A549 (cell line): ENCODE data around the gene EIF3A. TPM values are rescaled to one million over a fixed set of nuclear protein-coding genes. Genes with fewer than 3 reads are reported as not detected.

Experiments used
- ATAC-seq, 2 experiments: fragments of 200-7000 bp in 1 of 2; fragments of >200 bp in 1 of 2; cut with Nextera tagmentation in 1 of 2; cut with Tn5 transposase in 1 of 2; 3 replicates each; pipeline versions ENCODE4 v1.8.0 to v1.9.1; 2018 to 2020; ENCODE audit warnings: mild to moderate bottlenecking in 1 of 2, moderate library complexity in 1 of 2
- CTCF ChIA-PET: fragments of 300-600 bp; sonication (Branson Sonifier 250); formaldehyde crosslinking; extraction: SDS; loops from one replicate; lab custom pipeline; 2021; ENCODE audit warnings: antibody characterized with exemption, inconsistent platforms; lab: Yijun Ruan, JAX
- POLR2A ChIA-PET: fragments of 350-600 bp; formaldehyde crosslinking; extraction: SDS; loops from one replicate; lab custom pipeline; 2021; ENCODE audit warnings: antibody characterized with exemption, inconsistent platforms; lab: Yijun Ruan, JAX
- DNase-seq, 2 experiments: peaks; one replicate each; pipeline versions ENCODE4 v3.0.0 to v3.0.0-alpha.2; 2011 to 2016; ENCODE audit warnings: low read depth in 1 of 2, low spot score in 1 of 2
- FAIRE-seq: peaks from 2 replicates; lab custom pipeline; 2011; peaks lifted over from hg19 to GRCh38; lab: Jason Lieb, UNC
- H3K27ac ChIP-seq, 2 experiments: fragments of >200 bp; sonication (Bioruptor Twin); formaldehyde crosslinking; 3 replicates each; pipeline ENCODE4 v1.5.1; 2016 to 2017
- H3K4me1 ChIP-seq: fragments of >200 bp; sonication (Bioruptor Twin); formaldehyde crosslinking; 3 replicates; pipeline ENCODE4 v1.6.1; 2016
- H3K4me2 ChIP-seq: fragments of >200 bp; sonication (Bioruptor Twin); formaldehyde crosslinking; 3 replicates; pipeline ENCODE4 v1.6.1; 2016
- H3K4me3 ChIP-seq: fragments of >200 bp; sonication (Bioruptor Twin); formaldehyde crosslinking; 3 replicates; pipeline ENCODE4 v1.5.1; 2016
- H3K9me3 ChIP-seq: fragments of >200 bp; sonication (Bioruptor Twin); formaldehyde crosslinking; 3 replicates; pipeline ENCODE4 v1.6.1; 2016
- CHD2 ChIP-seq: fragments of 150-350 bp; IDR thresholded peaks from 2 replicates; pipeline ENCODE4 v1.6.1; 2014; ENCODE audit warnings: low read length; ENCODE audit not compliant: partially characterized antibody
- EHF ChIP-seq: fragments of 250-450 bp; sonication (Bioruptor Pico); IDR thresholded peaks from 2 replicates; pipeline ENCODE4 v1.5.0; 2020; ENCODE audit warnings: mild to moderate bottlenecking
- ESRRA ChIP-seq: fragments of 150-350 bp; IDR thresholded peaks from 2 replicates; pipeline ENCODE4 v1.6.1; 2014; ENCODE audit warnings: mild to moderate bottlenecking, low read length, borderline replicate concordance
- FOSL2 ChIP-seq, 2 experiments: fragments of 450-650 bp in 1 of 2; fragments of >200 bp in 1 of 2; sonication (Bioruptor Twin) in 1 of 2; formaldehyde crosslinking; IDR thresholded peaks; 2 replicates each; pipeline versions ENCODE4 v1.5.0 to v1.6.1; 2016 to 2020; ENCODE audit warnings: mild to moderate bottlenecking in 1 of 2, moderate library complexity in 1 of 2
- GATA3 ChIP-seq: IDR thresholded peaks from 2 replicates; pipeline ENCODE4 v1.6.1; 2012; ENCODE audit warnings: borderline replicate concordance
- HMGXB4 ChIP-seq: fragments of 250-450 bp; sonication (Bioruptor Pico); IDR thresholded peaks from 2 replicates; pipeline ENCODE4 v1.5.0; 2021; ENCODE audit warnings: mild to moderate bottlenecking, moderate library complexity, borderline replicate concordance
- HOXB5 ChIP-seq: fragments of 250-450 bp; sonication (Bioruptor Pico); IDR thresholded peaks from 2 replicates; pipeline ENCODE4 v1.5.0; 2020; ENCODE audit warnings: mild to moderate bottlenecking, moderate library complexity
- JUN ChIP-seq, 2 experiments: fragments of >200 bp; sonication (Bioruptor Twin); formaldehyde crosslinking; IDR thresholded peaks; 2 replicates in 1 of 2; 3 replicates in 1 of 2; pipeline ENCODE4 v1.6.1; 2016 to 2017
- MAZ ChIP-seq: fragments of 150-350 bp; IDR thresholded peaks from 2 replicates; pipeline ENCODE4 v1.6.1; 2014; ENCODE audit warnings: antibody characterized with exemption, low read depth, low read length, borderline replicate concordance
- NPAS2 ChIP-seq: fragments of 250-450 bp; sonication (Bioruptor Pico); IDR thresholded peaks from 2 replicates; pipeline ENCODE4 v1.8.0; 2022; ENCODE audit warnings: mild to moderate bottlenecking, moderate library complexity, borderline replicate concordance
- NR3C1 ChIP-seq: fragments of >200 bp; sonication (Bioruptor Twin); formaldehyde crosslinking; IDR thresholded peaks from 3 replicates; pipeline ENCODE4 v1.6.1; 2017
- RAD21 ChIP-seq, 2 experiments: fragments of >200 bp in 1 of 2; sonication (Bioruptor Twin) in 1 of 2; formaldehyde crosslinking in 1 of 2; IDR thresholded peaks in 1 of 2; conservative IDR thresholded peaks in 1 of 2; 2 replicates in 1 of 2; 3 replicates in 1 of 2; pipeline ENCODE4 v1.6.1; 2012 to 2018; ENCODE audit warnings: inconsistent platforms in 1 of 2
- RFX5 ChIP-seq: fragments of 450-650 bp; IDR thresholded peaks from 2 replicates; pipeline ENCODE4 v1.7.1; 2014; ENCODE audit warnings: antibody characterized with exemption, mild to moderate bottlenecking, moderate library complexity
- RNF2 ChIP-seq: fragments of 200-600 bp; sonication (generic); IDR thresholded peaks from 2 replicates; pipeline ENCODE4 v1.6.1; 2016; ENCODE audit warnings: low read depth, mild to moderate bottlenecking, antibody characterized with exemption, moderate library complexity, borderline replicate concordance
- SMC3 ChIP-seq: fragments of >200 bp; sonication (Bioruptor Twin); formaldehyde crosslinking; IDR thresholded peaks from 3 replicates; pipeline ENCODE4 v1.6.1; 2018; ENCODE audit warnings: inconsistent platforms
- TP53 ChIP-seq: fragments of 250-450 bp; sonication (Bioruptor Pico); IDR thresholded peaks from 2 replicates; pipeline ENCODE4 v1.5.0; 2021; ENCODE audit warnings: mild to moderate bottlenecking, moderate library complexity
- USF2 ChIP-seq: fragments of 450-650 bp; IDR thresholded peaks from 2 replicates; pipeline ENCODE4 v1.6.1; 2014; ENCODE audit warnings: antibody characterized with exemption
- ZNF302 ChIP-seq: fragments of 250-450 bp; sonication (Bioruptor Pico); IDR thresholded peaks from 2 replicates; pipeline ENCODE4 v1.9.0; 2021; ENCODE audit warnings: inconsistent platforms, mild to moderate bottlenecking, moderate library complexity
- ZSCAN20 ChIP-seq: fragments of 250-450 bp; sonication (Bioruptor Pico); IDR thresholded peaks from 2 replicates; pipeline ENCODE4 v1.8.0; 2022; ENCODE audit warnings: mild to moderate bottlenecking, moderate library complexity
- WGBS: methylation state at CpG from one replicate; pipeline ENCODE4 v1.1.6; 2017; ENCODE audit errors: missing lambda C conversion rate; 5-methylcytosine and 5-hydroxymethylcytosine counted together
- polyA plus RNA-seq, 4 experiments: library from polyadenylated mRNA; depleted of rRNA in 3 of 4; stranded (reverse); fragments of >200 nt; fragmentation: RNase III in 1 of 4; extraction: RNeasy Plus Mini Kit Qiagen cat#74134 plus additional on column Dnase treatment in 1 of 4; gene quantifications; 2 replicates in 3 of 4; 3 replicates in 1 of 4; pipeline ENCODE4 v1.2.3, GENCODE V29; 2011 to 2017
- TF ChIP-seq, protein P1 (sequence below): fragments of >200 bp; sonication (Bioruptor Twin); formaldehyde crosslinking; IDR thresholded peaks from 2 replicates; pipeline ENCODE4 v1.6.1; 2016

EIF3A gene
- polyA plus RNA-seq, 2 of the 4 experiments (the other 2 are of a cell fraction): 71.0 to 154 TPM

DNA sequence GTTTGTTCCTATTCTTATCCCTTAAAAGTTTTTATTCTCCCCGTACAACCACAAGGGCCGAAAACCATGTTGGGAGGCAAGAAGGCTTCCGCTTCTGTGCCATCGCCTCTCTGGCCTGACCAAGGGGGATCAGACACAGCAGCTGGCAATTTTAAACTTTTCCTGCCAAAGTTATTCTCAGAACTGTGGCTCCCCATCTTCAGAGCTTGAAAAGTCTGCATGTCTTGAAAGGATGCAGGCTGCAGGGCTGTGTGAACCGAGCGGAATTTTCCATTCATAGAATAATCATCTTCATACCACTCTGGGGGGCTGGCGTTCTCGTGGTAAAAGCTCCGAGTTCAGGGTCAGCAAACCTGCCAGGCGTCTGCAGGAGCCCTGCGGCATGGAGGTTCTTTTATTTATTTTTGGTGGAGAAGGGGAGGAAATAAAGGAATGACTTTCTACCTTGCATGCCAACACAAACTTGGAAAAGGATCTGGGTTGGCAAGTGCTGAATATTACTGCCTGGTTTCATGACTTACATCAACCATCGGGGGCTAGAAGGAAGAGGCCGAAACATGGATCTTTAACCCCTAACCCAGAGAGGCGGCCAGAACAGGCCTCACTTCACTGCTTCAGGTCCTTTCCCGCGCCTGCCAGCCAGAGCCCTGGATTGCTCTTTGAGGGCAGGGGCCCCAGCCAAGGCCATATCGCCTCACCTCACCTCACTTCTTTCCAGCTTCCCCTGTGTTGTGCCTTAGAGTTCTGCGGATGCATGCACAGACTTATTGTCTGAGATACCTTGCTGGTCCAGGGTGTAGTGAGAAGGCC is 54.1 kb downstream of the EIF3A start:
- H3K9me3 ChIP-seq: no peaks in the 10 kb centered on the region
- H3K27ac ChIP-seq: peak overlapping the region in 1 of 2 experiments; percentile 71; a peak in 2 of 6 replicates
- H3K4me3 ChIP-seq: no peak overlapping the region
- 83% methylated on average over 18 of the region's 18 CpGs for WGBS
- no peak overlapping the region for H3K4me2 ChIP-seq
- POLR2A ChIA-PET: no interaction called here
- DNase-seq: no peak
- CTCF ChIA-PET: interaction anchor here (1.3 kb wide), 1 partner anchor 20 kb away, joined by 3 read pairs; no protein-coding TSS in a partner anchor
- peaks cover 37% of the 10 kb centered on the region for H3K4me1 ChIP-seq
- TF ChIP-seq, protein P1, sequence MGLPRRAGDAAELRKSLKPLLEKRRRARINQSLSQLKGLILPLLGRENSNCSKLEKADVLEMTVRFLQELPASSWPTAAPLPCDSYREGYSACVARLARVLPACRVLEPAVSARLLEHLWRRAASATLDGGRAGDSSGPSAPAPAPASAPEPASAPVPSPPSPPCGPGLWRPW: no peak
- no peak for TF ChIP-seq HOXB5
- TF ChIP-seq FOSL2 (IDR thresholded peaks at IDR 0.05): no peak
- no peak for TF ChIP-seq FOSL2 (CRISPR knock-in tag; IDR thresholded peaks at IDR 0.05)
- TF ChIP-seq SMC3: no peak
- TF ChIP-seq ZSCAN20 (CRISPR knock-in tag): no peak
- no peak for TF ChIP-seq HMGXB4 (CRISPR knock-in tag)
- no peak for TF ChIP-seq JUN (IDR thresholded peaks at IDR 0.05)
- no peak for TF ChIP-seq CHD2
- TF ChIP-seq, all 56 proteins: peak for 0
- ATAC-seq (no peak), FAIRE-seq (no peak)

DNA sequence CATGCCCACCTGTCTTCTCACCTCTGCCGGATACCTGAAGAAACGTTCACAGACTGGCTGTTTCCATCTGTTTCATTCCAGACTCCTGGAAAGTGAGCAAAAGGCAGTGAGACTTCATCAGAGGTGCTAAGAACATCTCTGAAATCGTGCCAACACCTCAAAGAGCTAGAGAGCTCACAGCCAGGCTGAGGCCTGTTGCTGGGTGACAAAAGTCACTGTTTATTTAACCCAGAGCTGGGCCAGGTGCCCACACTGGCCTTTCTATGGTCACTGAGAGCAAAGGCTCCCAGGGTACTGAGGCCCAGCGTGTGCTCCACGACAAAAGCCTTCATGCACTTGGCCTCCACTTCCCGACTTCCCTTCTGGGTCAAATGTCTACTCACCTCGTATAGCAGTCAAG is 54.8 kb downstream of the EIF3A start:
- no peaks in the 10 kb centered on the region for H3K9me3 ChIP-seq
- DNase-seq: no peak
- WGBS: 71% methylated on average over 7 of the region's 7 CpGs
- H3K4me3 ChIP-seq: no peak overlapping the region
- ChIA-PET POLR2A (interaction anchor here (1.0 kb wide), 1 partner anchor 271 kb away, joined by 3 read pairs; the partner anchor contains the start of gene CACUL1), CTCF (no interaction called here)
- H3K27ac ChIP-seq: peak overlapping the region; percentile 32 to 71; a peak in 4 of 6 replicates
- H3K4me1 ChIP-seq: peaks cover 30% of the 10 kb centered on the region
- H3K4me2 ChIP-seq: peak overlapping the region; percentile 33
- no peak for ATAC-seq
- no peak for FAIRE-seq
- no peak for TF ChIP-seq MAZ
- TF ChIP-seq NR3C1: no peak
- no peak for TF ChIP-seq ESRRA
- TF ChIP-seq, protein P1: no peak
- no peak for TF ChIP-seq RFX5
- no peak for TF ChIP-seq GATA3
- no peak for TF ChIP-seq TP53
- TF ChIP-seq ZNF302: no peak
- no peak for TF ChIP-seq USF2
- no peak for TF ChIP-seq RNF2
- TF ChIP-seq NPAS2 (CRISPR knock-in tag): no peak
- TF ChIP-seq EHF: no peak

DNA sequence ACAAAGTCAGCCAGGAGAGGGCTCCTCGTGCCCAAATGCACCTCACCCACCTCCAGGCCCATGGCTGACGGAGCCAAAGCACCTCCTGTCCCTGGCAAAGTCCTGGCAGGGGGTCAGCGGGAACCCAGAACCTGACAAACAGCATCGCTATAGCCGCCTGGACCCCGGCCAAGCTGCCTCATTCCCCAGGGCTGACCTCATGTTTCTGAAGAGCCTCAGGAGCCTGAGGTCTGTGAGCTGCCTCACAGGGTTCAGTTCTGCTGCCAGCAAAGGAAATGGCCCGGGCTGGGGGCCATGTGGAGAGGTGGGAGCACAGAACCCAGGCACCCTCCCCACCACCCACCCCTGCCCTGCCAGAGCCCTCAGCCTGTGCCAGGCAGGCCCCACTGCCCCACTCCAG is 55.3 kb downstream of the EIF3A start:
- DNase-seq (no peak), ATAC-seq (peak in 1 of 2 experiments; percentile 16; a peak in 3 of 6 replicates), FAIRE-seq (no peak)
- CTCF ChIA-PET: no interaction called here
- peak; percentile 30; the same call in 1 of the 3 replicates for TF ChIP-seq SMC3
- TF ChIP-seq, protein P1: no peak
- TF ChIP-seq RAD21 (conservative IDR thresholded peaks at IDR 0.05 in 1 of 2, IDR thresholded peaks at IDR 0.05 in 1 of 2): peak in 1 of 2 experiments; percentile 19; a peak in 2 of 5 replicates
- 0% methylated on average over 2 of the region's 7 CpGs for WGBS
- Histone ChIP-seq H3K4me2 (peak overlapping the region; percentile 33), H3K4me3 (no peak overlapping the region), H3K9me3 (no peaks in the 10 kb centered on the region), H3K4me1 (peaks cover 32% of the 10 kb centered on the region), H3K27ac (peak overlapping the region; percentile 32 to 71; a peak in 4 of 6 replicates)
- POLR2A ChIA-PET: interaction anchor here (1.0 kb wide), 1 partner anchor 270 kb away, joined by 3 read pairs; the partner anchor contains the start of gene CACUL1
